ENCODE data around the gene AHI1. TPM values are rescaled to one million over a fixed set of nuclear protein-coding genes. Genes with fewer than 3 reads are reported as not detected.

Gene AHI1
- total RNA-seq, 1 donor from 2014 or later: 33.5 TPM

- Mint-ChIP-seq H3K27ac (ENCODE audit: unreplicated experiment) (no peak overlapping the region), H3K36me3 (ENCODE audit: unreplicated experiment) (no peaks in the 10 kb centered on the region), H3K9me3 (ENCODE audit: unreplicated experiment) (no peaks in the 10 kb centered on the region), H3K27me3 (ENCODE audit: unreplicated experiment) (no peaks in the 10 kb centered on the region), H3K4me1 (ENCODE audit: unreplicated experiment) (no peaks in the 10 kb centered on the region), H3K4me3 (ENCODE audit: unreplicated experiment) (no peak overlapping the region)
- DNase-seq (ENCODE audit: extremely low spot score, unreplicated experiment): no peak
- TF ChIP-seq CTCF (IDR thresholded peaks at IDR 0.05): no peak
Measured at GRCh38 chr6:135267085-135267484, 230.5 kb downstream of the AHI1 start.

DNA sequence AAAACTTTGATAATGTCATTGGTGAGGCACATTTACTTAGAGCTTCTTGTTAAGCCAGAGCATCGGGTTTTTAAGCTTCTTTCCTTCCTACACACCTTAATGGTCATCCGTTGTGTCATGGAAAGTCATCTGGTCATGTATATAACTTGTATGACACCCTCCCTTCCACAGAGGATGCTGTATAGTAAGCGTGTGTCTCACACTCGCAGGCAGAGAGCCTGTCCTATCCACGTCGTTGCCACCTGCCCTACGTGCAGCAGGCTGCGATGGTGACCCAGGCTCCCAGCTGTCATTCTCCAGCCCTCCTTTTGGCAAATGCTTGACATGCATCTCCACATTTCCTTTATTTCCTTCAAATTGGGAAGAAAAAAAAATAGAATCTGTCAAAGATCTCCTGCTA lies 230.9 kb downstream of the AHI1 start:
- peak; percentile 59 for DNase-seq (ENCODE audit: extremely low spot score, unreplicated experiment)
- no peak overlapping the region for H3K27ac Mint-ChIP-seq (ENCODE audit: unreplicated experiment)
- TF ChIP-seq CTCF (IDR thresholded peaks at IDR 0.05): no peak
- H3K36me3 Mint-ChIP-seq (ENCODE audit: unreplicated experiment): no peaks in the 10 kb centered on the region
- no peaks in the 10 kb centered on the region for H3K9me3 Mint-ChIP-seq (ENCODE audit: unreplicated experiment)
- H3K27me3 Mint-ChIP-seq (ENCODE audit: unreplicated experiment): no peaks in the 10 kb centered on the region
- no peak overlapping the region for H3K4me3 Mint-ChIP-seq (ENCODE audit: unreplicated experiment)
- no peaks in the 10 kb centered on the region for H3K4me1 Mint-ChIP-seq (ENCODE audit: unreplicated experiment)

- no peaks in the 10 kb centered on the region for H3K4me1 Mint-ChIP-seq (ENCODE audit: unreplicated experiment)
- no peaks in the 10 kb centered on the region for H3K36me3 Mint-ChIP-seq (ENCODE audit: unreplicated experiment)
- no peak overlapping the region for H3K4me3 Mint-ChIP-seq (ENCODE audit: unreplicated experiment)
- TF ChIP-seq CTCF (IDR thresholded peaks at IDR 0.05): no peak
- no peaks in the 10 kb centered on the region for H3K27me3 Mint-ChIP-seq (ENCODE audit: unreplicated experiment)
- H3K9me3 Mint-ChIP-seq (ENCODE audit: unreplicated experiment): no peaks in the 10 kb centered on the region
- peak; percentile 11 for DNase-seq (ENCODE audit: extremely low spot score, unreplicated experiment)
- no peak overlapping the region for H3K27ac Mint-ChIP-seq (ENCODE audit: unreplicated experiment)
Measured at GRCh38 chr6:135265278-135265677, 232.3 kb downstream of the AHI1 start.

DNA sequence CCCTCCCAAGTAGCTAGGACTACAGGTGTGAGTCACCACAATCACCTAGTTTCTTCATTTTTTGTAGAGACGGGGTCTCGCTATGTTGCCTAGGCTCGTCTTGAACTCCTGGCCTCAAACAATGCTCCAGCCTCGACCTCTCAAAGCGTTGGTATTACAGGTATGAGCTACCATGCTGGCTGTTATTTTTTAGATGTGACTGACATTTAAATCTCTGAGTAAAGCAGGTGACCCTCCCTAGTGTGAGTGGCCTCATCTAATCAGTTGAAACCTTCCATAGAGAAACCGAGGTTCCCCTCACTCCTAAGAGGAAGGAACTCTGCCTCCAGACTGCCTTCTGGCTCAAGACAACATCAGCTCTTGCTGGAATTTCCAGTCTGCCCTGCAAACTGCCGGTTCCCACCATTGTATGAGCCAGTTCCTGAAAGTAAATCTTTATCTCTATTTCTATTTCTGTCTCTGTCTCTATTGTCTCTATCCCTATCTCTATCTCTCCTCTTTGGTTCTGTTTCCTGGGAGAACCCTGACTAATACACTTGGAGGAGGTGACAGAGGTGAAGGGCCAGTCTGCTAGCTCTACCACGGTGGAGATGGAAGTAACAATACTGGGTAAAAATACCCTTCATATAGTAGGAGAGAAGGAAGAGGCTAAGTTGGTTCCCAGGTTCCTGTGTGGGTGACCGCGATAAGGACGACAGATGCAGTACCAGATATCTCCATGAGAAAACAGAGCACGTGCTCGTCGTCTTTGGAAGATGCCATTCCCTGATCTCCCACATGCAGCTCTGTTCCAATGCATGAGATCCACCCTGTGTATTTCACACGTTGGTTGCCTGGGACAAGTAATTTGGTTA lies 235.4 kb downstream of the AHI1 start:
- H3K4me3 Mint-ChIP-seq (ENCODE audit: unreplicated experiment): no peak overlapping the region
- no peak overlapping the region for H3K27ac Mint-ChIP-seq (ENCODE audit: unreplicated experiment)
- no peaks in the 10 kb centered on the region for H3K36me3 Mint-ChIP-seq (ENCODE audit: unreplicated experiment)
- no peaks in the 10 kb centered on the region for H3K9me3 Mint-ChIP-seq (ENCODE audit: unreplicated experiment)
- peak; percentile 32 for DNase-seq (ENCODE audit: extremely low spot score, unreplicated experiment)
- TF ChIP-seq CTCF (IDR thresholded peaks at IDR 0.05): no peak
- H3K27me3 Mint-ChIP-seq (ENCODE audit: unreplicated experiment): no peaks in the 10 kb centered on the region
- no peaks in the 10 kb centered on the region for H3K4me1 Mint-ChIP-seq (ENCODE audit: unreplicated experiment)

DNA sequence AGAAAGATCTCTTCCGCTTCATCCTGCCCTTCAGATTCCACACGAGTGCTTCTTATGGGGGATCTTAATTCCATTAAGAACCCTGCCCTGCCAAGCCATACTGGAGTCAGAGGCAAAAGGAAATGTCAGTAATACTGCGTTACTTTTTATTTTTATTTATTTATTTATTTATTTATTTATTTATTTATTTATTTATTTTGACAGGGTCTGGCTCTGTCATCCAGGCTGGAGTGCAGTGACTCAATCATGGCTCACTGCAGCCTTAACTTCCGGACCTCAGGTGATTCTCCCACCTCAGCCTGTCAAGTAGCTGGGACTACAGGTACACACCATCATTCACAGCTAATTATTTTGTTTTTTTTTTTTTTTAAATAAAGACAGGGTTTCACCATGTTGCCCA lies 236.9 kb downstream of the AHI1 start:
- DNase-seq (ENCODE audit: extremely low spot score, unreplicated experiment): no peak
- Mint-ChIP-seq H3K27ac (ENCODE audit: unreplicated experiment) (no peak overlapping the region), H3K9me3 (ENCODE audit: unreplicated experiment) (no peaks in the 10 kb centered on the region), H3K27me3 (ENCODE audit: unreplicated experiment) (no peaks in the 10 kb centered on the region), H3K4me3 (ENCODE audit: unreplicated experiment) (no peak overlapping the region), H3K36me3 (ENCODE audit: unreplicated experiment) (no peaks in the 10 kb centered on the region), H3K4me1 (ENCODE audit: unreplicated experiment) (no peaks in the 10 kb centered on the region)
- TF ChIP-seq CTCF (IDR thresholded peaks at IDR 0.05): no peak

Measured in osteocyte (in vitro differentiated cells).